ENCODE results near the gene AAMP.

The AAMP gene

DNA sequence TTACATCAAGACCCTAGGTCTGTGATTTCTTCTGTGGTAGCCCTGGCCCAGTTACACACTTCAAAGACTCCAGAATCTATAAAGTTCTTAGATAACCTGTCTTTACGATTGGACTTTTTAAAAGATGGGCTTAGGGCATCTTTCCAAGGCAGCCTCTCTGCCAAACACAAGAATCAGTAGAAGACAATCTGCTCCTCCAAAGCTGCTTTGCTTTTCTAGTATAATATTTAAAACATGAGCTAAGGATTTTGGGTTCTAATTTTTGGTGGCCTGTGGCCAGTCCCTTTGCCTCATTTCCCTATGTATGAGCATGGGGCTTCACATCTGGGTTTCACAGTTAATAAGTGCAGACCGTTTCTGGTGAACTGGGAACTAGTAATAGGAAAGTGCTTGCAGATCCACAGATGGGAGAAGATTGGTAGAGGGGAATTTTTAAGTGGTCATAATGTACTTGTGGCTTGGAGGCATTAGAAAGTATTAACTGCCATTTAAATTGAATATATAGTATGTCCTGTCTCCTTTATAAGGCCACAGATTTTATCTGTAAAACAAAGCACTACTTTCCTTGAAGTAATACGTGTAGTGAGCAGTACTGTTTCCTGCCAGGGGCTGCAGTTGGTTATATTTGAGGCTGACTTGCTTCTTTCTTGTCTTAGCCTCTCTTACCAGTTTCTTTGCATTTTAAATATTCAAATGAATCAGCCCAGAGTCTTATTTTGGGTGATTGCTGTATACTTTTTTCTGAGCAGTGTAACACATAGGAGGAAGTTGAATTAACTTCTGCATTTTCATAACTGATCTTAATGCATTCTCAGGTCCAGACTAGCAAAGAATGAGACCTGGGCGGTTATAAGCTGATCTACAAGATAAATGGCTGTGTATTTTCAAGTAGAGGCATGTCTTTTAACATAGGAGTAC, 51.4 kb downstream of the AAMP start:
- ChIA-PET POLR2A (no interaction called here), CTCF (interaction anchor here (0.8 to 1.6 kb wide), 9 partner anchors 12 to 320 kb away, joined by 3 to 5 read pairs (median 3); no protein-coding TSS in a partner anchor)
- TF ChIP-seq, protein P1, sequence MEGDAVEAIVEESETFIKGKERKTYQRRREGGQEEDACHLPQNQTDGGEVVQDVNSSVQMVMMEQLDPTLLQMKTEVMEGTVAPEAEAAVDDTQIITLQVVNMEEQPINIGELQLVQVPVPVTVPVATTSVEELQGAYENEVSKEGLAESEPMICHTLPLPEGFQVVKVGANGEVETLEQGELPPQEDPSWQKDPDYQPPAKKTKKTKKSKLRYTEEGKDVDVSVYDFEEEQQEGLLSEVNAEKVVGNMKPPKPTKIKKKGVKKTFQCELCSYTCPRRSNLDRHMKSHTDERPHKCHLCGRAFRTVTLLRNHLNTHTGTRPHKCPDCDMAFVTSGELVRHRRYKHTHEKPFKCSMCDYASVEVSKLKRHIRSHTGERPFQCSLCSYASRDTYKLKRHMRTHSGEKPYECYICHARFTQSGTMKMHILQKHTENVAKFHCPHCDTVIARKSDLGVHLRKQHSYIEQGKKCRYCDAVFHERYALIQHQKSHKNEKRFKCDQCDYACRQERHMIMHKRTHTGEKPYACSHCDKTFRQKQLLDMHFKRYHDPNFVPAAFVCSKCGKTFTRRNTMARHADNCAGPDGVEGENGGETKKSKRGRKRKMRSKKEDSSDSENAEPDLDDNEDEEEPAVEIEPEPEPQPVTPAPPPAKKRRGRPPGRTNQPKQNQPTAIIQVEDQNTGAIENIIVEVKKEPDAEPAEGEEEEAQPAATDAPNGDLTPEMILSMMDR (IDR thresholded peaks at IDR 0.05; ENCODE audit: insufficient read depth, low read length, missing control alignments) = no peak
- H3K4me3 ChIP-seq (ENCODE audit: low read depth, low read length) = peak overlapping the region; percentile 93
- DNase-seq (ENCODE audit: low read depth, low spot score) = no peak

DNA sequence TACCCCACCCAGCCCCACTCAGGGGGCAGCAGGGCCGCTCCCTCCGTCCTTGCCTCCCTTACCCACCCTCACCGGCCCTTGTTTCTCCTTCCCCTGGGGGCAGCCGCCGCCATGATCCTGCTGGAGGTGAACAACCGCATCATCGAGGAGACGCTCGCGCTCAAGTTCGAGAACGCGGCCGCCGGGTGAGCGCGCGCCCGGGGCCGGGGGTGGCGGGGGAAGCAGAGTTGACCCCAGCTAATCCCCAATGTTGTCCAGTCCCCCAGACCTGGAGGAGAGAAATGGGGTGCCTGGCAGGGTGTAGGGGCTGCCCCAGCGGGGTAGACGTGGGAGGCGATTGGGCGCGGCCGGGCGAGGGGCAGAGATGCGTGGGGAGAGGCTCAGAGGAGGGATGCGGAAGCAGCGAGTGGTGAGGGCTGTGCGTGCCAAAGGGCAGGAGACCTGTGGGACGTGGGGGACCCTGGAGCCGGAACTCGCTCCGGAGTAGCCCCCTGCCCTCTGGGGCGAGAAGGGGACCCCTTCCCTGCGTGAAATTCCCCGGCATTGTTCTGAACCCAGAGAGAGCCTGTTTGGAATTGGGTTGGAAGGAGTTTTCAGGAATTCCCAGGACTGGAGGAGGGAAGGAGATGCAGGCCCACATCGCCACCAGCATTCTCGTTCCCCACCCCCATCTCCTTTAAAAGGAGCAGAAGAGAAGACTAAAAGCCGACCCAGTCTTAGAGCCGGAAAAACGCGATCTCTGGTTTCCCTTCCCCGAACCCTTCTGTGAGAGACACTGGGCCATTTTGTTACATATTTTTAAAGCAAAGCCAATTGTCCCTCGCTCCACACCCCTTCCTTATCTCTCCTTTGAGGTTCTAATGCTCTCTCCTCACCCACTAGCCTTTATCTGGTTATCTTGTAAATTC, 52.3 kb downstream of the AAMP start:
- CTCF ChIA-PET = interaction anchor here (1.0 to 1.9 kb wide), 2 partner anchors 40 to 54 kb away, joined by 3 to 7 read pairs; no protein-coding TSS in a partner anchor
- no peak for DNase-seq (ENCODE audit: low read depth, low spot score)
- TF ChIP-seq, protein P1 (IDR thresholded peaks at IDR 0.05; ENCODE audit: insufficient read depth, low read length, missing control alignments) = no peak
- H3K4me3 ChIP-seq (ENCODE audit: low read depth, low read length) = peak overlapping the region; percentile 93
- POLR2A ChIA-PET = interaction anchor here (1.2 to 1.3 kb wide), 3 partner anchors 11 to 37 kb away, joined by 3 read pairs; no protein-coding TSS in a partner anchor

DNA sequence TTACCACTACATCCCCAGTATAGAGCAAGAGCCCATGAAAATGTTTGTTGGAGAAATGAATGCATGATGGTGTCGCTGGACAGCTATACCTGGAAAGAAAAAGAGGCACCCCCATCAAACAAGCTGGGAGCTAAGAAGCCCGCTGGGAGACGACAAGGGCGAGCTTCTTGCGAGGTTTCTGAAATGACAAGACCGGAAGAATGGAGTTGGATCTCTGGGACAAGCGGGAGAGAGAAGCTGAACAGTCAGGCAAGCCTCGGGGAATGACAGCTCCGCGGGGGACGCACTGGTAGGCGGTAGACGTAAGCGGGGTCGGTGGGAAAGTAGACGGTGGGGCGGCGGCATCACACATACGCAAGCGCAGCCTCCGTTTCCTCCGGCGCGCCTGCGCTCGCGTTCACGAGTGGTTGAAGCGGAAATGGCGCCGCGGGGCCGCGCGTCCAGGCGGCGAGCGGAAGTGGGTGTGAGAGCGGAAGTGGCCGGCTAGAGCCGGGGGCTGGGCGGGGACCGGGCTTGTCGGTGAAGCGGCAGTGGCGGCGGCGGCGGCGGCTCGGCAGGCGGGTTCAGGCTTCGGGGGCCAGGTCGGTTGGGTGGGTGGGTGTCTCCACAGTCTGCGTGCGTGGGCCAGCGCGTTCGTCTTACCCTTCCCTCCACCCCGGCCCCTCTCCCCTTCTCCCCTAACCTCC, 53.1 kb downstream of the AAMP start, which contains the start of gene ARPC2:
Gene ARPC2 (plus strand): TSS at position 516 of the 686 bp plus-strand sequence. CDS start 282 bp downstream, outside the sequence.
- POLR2A ChIA-PET = interaction anchor here (0.6 to 1.3 kb wide), 4 partner anchors 12 to 764 kb away, joined by 3 to 4 read pairs (median 3); no protein-coding TSS in a partner anchor
- CTCF ChIA-PET = interaction anchor here (1.9 to 2.0 kb wide), 2 partner anchors 41 to 54 kb away, joined by 6 to 7 read pairs; partner anchors contain the start of gene PNKD
- peak; percentile 70 for DNase-seq (ENCODE audit: low read depth, low spot score)
- peak within 1 kb of the TSS; percentile 93 for H3K4me3 ChIP-seq (ENCODE audit: low read depth, low read length)
- TF ChIP-seq, protein P1 (IDR thresholded peaks at IDR 0.05; ENCODE audit: insufficient read depth, low read length, missing control alignments) = no peak

DNA sequence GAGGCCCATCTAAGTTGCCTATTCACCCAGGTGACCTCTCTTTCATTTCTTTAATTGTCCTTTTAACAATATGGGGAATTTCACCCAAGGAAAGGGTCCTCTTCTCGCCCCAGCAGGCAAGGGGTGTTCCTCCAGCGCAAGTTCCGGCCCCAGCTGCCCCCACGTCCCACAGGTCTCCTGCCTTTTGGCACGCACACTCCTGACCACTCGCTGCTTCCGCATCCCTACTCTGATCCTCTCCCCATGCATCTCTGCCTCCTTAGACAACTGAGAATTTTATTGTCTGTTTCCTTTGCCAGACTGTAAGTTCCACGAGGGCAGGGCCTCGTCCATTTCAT, 53.6 kb downstream of the AAMP start:
- CTCF ChIA-PET = interaction anchor here (0.7 to 2.0 kb wide), 4 partner anchors 16 to 55 kb away, joined by 3 to 7 read pairs (median 5); partner anchors contain the start of gene PNKD
- no peak for DNase-seq (ENCODE audit: low read depth, low spot score)
- peak overlapping the region; percentile 93 for H3K4me3 ChIP-seq (ENCODE audit: low read depth, low read length)
- POLR2A ChIA-PET = interaction anchor here (0.6 to 1.3 kb wide), 4 partner anchors 13 to 764 kb away, joined by 3 to 4 read pairs (median 3); no protein-coding TSS in a partner anchor
- TF ChIP-seq, protein P1 (IDR thresholded peaks at IDR 0.05; ENCODE audit: insufficient read depth, low read length, missing control alignments) = no peak

All from AG04449 (cell line).